ENCODE data around the gene FAM124A.

- TF ChIP-seq CTCF (IDR thresholded peaks at IDR 0.05) = no peak
- TF ChIP-seq POLR2A (IDR thresholded peaks at IDR 0.05) = no peak
Observed at GRCh38 chr13:51237887-51238286, 15.7 kb downstream of the FAM124A start.

All from ovary (tissue), 3 donors.